HEK293T (cell line): ENCODE measurements around the gene MR1.

Experiments used
- CTCF ChIA-PET: fragments of 350-600 bp; formaldehyde crosslinking; extraction: SDS; loops from one replicate; lab custom pipeline; 2021; ENCODE audit warnings: antibody characterized with exemption, inconsistent platforms; lab: Yijun Ruan, JAX
- POLR2A ChIA-PET: fragments of 350-600 bp; formaldehyde crosslinking; extraction: SDS; loops from one replicate; lab custom pipeline; 2020; ENCODE audit warnings: antibody characterized with exemption, inconsistent platforms; lab: Yijun Ruan, JAX
- DNase-seq: peaks from one replicate; pipeline ENCODE4 v3.0.0; 2012; ENCODE audit warnings: mixed read lengths; ENCODE audit errors: extremely low spot score
- ARNT ChIP-seq: fragments of 450-650 bp; IDR thresholded peaks from 2 replicates; pipeline ENCODE4 v1.6.1; 2017; ENCODE audit warnings: mild to moderate bottlenecking
- BHLHE40 ChIP-seq: fragments of 450-650 bp; IDR thresholded peaks from 2 replicates; pipeline ENCODE4 v1.6.1; 2016; ENCODE audit warnings: mild to moderate bottlenecking, moderate library complexity, borderline replicate concordance
- CTBP1 ChIP-seq: fragments of 450-650 bp; IDR thresholded peaks from 2 replicates; pipeline ENCODE4 v1.6.1; 2016; ENCODE audit warnings: borderline replicate concordance
- ELF4 ChIP-seq: fragments of 450-650 bp; IDR thresholded peaks from 2 replicates; pipeline ENCODE4 v1.6.1; 2017; ENCODE audit warnings: antibody characterized with exemption
- FOXA1 ChIP-seq: fragments of 450-650 bp; IDR thresholded peaks from 2 replicates; pipeline ENCODE4 v1.6.1; 2016; ENCODE audit warnings: mild to moderate bottlenecking
- FOXK2 ChIP-seq: fragments of 450-650 bp; IDR thresholded peaks from 2 replicates; pipeline ENCODE4 v1.6.1; 2016; ENCODE audit warnings: mild to moderate bottlenecking
- FOXM1 ChIP-seq: fragments of 450-650 bp; IDR thresholded peaks from 2 replicates; pipeline ENCODE4 v1.6.1; 2017; ENCODE audit warnings: mild to moderate bottlenecking, borderline replicate concordance
- HDGF ChIP-seq: fragments of 450-650 bp; IDR thresholded peaks from 2 replicates; pipeline ENCODE4 v1.6.1; 2017; ENCODE audit warnings: antibody characterized with exemption, borderline replicate concordance
- L3MBTL2 ChIP-seq: fragments of 450-650 bp; conservative IDR thresholded peaks from 2 replicates; pipeline ENCODE4 v1.6.1; 2016; ENCODE audit warnings: mild to moderate bottlenecking
- LEF1 ChIP-seq: fragments of 450-650 bp; IDR thresholded peaks from 2 replicates; pipeline ENCODE4 v1.6.1; 2017; ENCODE audit warnings: mild to moderate bottlenecking, borderline replicate concordance
- NFRKB ChIP-seq: fragments of 450-650 bp; IDR thresholded peaks from 2 replicates; pipeline ENCODE4 v1.6.1; 2016; ENCODE audit warnings: mild to moderate bottlenecking, moderate library complexity
- SP1 ChIP-seq: fragments of 450-650 bp; IDR thresholded peaks from 2 replicates; pipeline ENCODE4 v1.6.1; 2017
- SUZ12 ChIP-seq: fragments of 450-650 bp; IDR thresholded peaks from 2 replicates; pipeline ENCODE4 v1.6.1; 2016; ENCODE audit warnings: mild to moderate bottlenecking
- TARDBP ChIP-seq: fragments of 450-650 bp; IDR thresholded peaks from 2 replicates; pipeline ENCODE4 v1.6.1; 2016
- ZNF384 ChIP-seq: fragments of 450-650 bp; IDR thresholded peaks from 2 replicates; pipeline ENCODE4 v1.6.1; 2016
- TF ChIP-seq, protein P1 (sequence below): fragments of 450-650 bp; IDR thresholded peaks from 2 replicates; pipeline ENCODE4 v1.6.1; 2016

Gene MR1

GRCh38 chr1:181095763-181096184 is 62.0 kb downstream of the MR1 start:
- TF ChIP-seq SUZ12 = no peak
- no peak for TF ChIP-seq HDGF
- no peak for TF ChIP-seq SP1
- TF ChIP-seq ELF4 = no peak
- CTCF ChIA-PET = interaction anchor here (0.5 kb wide), 1 partner anchor 784 kb away, joined by 5 read pairs; no protein-coding TSS in a partner anchor
- POLR2A ChIA-PET = interaction anchor here (2.4 kb wide), 1 partner anchor 9 kb away, joined by 13 read pairs; no protein-coding TSS in a partner anchor
- DNase-seq = no peak

DNA sequence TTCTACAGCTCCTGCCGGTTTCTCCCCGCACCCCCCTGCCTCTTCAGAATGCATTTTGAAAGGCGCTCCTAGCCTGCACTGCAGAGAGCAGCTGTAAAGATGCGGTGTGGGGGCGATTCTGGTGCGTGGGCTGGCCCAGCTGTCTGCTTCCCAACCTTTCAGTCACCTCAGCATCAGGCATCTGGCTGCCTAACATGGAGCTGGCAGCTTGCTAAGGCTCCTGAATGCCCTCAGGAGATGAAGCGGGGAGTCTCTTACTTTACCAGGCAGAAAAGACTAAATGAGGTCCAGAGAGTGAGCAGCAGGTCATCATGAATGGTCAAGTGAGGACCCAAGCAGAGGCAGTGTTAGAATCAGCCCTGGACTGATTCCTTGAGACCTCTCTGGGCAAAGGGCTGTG is 63.5 kb downstream of the MR1 start:
- POLR2A ChIA-PET = interaction anchor here (0.7 to 2.4 kb wide), 4 partner anchors 8 to 56 kb away, joined by 3 to 13 read pairs (median 3); no protein-coding TSS in a partner anchor
- TF ChIP-seq TARDBP = no peak
- no peak for DNase-seq
- CTCF ChIA-PET = interaction anchor here (1.0 kb wide), 2 partner anchors 39 to 45 kb away, joined by 4 read pairs; no protein-coding TSS in a partner anchor

DNA sequence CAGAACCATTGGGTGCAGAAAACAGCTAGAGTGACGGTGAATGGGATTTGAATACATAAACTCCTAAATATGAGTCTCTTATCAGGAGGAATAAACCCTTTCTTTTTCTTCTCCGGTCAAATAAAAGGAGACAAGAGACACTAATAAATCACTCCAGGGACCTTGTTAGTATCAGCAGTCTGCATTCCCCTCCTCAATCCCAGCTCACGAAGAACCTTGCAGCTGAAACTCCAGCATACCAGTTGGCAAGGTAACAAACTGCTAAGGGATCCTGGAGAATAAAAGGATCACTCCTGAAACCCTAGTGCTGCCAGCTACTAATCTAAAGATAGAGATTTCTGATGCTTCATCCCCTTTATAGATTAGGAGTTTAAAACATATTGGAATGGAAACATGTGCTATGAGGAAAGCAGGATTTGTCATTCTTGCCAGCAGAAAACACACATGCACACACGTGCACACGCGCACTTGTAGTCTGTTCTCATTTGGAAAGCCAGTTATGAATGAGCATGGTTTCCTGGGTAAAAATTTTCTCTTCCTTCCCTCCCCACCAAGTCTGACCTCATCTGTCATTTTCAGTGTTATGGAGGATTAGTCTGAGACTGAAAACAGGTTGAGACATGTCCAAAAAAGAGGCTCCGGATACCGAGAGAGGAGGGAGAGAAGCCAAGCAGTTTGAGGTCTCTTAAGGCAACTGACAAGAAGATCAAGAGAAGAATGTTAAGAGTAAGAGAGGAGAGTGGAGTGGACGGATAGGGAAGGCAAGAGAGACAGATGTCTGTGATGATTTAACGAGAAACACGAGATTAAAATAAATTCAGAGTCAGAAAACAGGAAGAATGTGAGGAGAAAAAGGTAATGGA is 65.6 kb downstream of the MR1 start:
- DNase-seq = peak; percentile 42
- ChIA-PET POLR2A (interaction anchor here (1.2 to 4.7 kb wide), 4 partner anchors 9 to 77 kb away, joined by 3 to 33 read pairs (median 7); partner anchors contain the start of genes IER5 and STX6), CTCF (interaction anchor here (1.0 to 1.3 kb wide), 2 partner anchors 15 to 43 kb away, joined by 3 to 4 read pairs; no protein-coding TSS in a partner anchor)
- TF ChIP-seq, protein P1, sequence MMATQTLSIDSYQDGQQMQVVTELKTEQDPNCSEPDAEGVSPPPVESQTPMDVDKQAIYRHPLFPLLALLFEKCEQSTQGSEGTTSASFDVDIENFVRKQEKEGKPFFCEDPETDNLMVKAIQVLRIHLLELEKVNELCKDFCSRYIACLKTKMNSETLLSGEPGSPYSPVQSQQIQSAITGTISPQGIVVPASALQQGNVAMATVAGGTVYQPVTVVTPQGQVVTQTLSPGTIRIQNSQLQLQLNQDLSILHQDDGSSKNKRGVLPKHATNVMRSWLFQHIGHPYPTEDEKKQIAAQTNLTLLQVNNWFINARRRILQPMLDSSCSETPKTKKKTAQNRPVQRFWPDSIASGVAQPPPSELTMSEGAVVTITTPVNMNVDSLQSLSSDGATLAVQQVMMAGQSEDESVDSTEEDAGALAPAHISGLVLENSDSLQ = peak; percentile 77
- TF ChIP-seq FOXK2 (no peak), ARNT (no peak)

DNA sequence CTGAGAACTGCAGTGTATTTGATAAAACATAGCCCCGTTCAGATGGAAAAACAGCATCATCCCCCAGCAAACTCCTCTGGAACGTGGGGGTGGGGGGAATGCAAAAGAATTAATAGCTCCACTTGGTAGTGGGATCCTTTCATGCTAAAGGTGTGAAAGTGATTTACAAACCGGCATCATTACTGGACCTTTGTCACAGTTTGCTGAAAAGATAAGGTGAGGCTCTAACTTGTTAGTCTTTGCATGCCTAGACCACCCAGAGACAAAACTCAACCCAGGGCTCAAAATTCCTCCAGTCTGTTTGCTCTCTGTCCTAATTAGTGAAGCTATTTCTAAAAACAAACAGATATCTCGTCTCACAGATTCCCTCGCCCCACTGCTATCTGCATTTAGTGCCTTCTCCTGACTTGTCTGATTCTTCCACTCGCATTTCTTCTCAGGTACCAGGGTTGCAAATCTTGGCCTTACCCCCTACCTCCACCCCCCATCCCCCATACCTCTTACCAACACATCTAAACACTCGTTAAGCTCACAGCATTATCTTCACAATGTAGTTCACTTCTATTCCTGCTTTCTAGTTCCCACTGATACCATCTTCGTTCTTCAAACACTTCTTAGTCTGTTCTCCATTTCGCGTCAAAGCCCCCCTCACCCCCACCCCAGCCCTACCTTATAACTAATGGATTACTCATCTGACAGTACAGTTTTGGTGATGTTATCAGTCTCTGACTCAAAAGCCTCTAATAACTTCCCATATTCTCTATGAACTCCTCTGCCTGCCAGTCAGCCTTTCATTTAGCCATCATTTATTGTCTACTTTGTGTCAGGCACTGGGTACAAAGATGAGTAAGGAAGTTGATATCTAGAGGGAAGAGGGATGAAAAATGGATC is 66.5 kb downstream of the MR1 start:
- ChIA-PET CTCF (no interaction called here), POLR2A (interaction anchor here (0.8 to 4.7 kb wide), 5 partner anchors 10 to 43 kb away, joined by 3 to 33 read pairs (median 6); partner anchors contain the start of gene IER5)
- DNase-seq = no peak

GRCh38 chr1:181100934-181101333 is 67.2 kb downstream of the MR1 start:
- no peak for DNase-seq
- ChIA-PET CTCF (no interaction called here), POLR2A (interaction anchor here (1.3 to 4.7 kb wide), 4 partner anchors 11 to 40 kb away, joined by 3 to 33 read pairs (median 5); partner anchors contain the start of gene IER5)
- TF ChIP-seq, protein P1 = no peak
- no peak for TF ChIP-seq FOXK2
- no peak for TF ChIP-seq NFRKB
- TF ChIP-seq HDGF = no peak
- TF ChIP-seq ELF4 = no peak
- no peak for TF ChIP-seq SP1
- no peak for TF ChIP-seq SUZ12
- no peak for TF ChIP-seq FOXA1
- no peak for TF ChIP-seq ARNT
- TF ChIP-seq FOXM1 = no peak
- TF ChIP-seq ZNF384 = no peak
- no peak for TF ChIP-seq CTBP1
- TF ChIP-seq TARDBP = no peak
- no peak for TF ChIP-seq BHLHE40
- no peak for TF ChIP-seq LEF1
- no peak for TF ChIP-seq L3MBTL2

More for the DNA sequence above, 66.5 kb downstream of the MR1 start:
- TF ChIP-seq, protein P1 = 0 out of 2 replicates have a peak, but pooled peaks have one; percentile 43
- TF ChIP-seq ELF4 = no peak

DNA sequence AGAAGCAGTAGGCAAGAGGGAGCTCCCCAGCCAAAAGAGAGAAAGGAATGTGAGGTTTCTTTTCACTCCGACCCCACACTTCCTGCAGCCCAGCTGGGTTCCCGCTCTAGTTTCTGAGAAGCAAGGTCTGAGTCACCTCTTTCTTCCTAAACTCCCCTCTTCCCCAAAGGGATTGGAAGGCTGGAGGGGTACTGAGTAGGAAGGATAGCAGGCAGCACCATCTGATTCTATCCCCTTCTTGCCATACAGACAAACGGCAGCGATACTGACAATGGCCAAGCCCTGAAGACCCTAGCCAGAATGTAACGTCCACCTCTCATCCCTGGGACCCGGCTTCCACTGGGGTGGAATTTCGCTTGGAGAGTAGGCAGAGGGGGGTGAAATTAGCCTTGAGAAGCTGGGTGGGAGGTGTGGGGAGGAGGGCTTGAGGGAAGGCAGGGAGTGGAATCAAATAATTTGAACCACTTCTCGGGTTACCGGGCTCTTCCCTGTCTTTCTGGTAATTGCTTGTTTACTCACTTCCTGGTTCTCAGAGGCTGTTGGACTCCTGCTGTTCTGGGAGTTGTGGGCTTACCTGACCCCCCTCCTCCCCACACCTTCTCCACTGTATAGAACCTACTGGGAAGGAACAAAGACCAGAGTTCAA is 67.9 kb downstream of the MR1 start:
- TF ChIP-seq CTBP1 = no peak
- TF ChIP-seq HDGF = no peak
- TF ChIP-seq, protein P1 = no peak
- TF ChIP-seq SUZ12 = no peak
- no peak for TF ChIP-seq LEF1
- TF ChIP-seq ZNF384 = no peak
- no peak for TF ChIP-seq FOXK2
- TF ChIP-seq TARDBP = no peak
- no peak for TF ChIP-seq SP1
- no peak for TF ChIP-seq NFRKB
- no peak for TF ChIP-seq FOXM1
- TF ChIP-seq FOXA1 = no peak
- TF ChIP-seq BHLHE40 = no peak
- TF ChIP-seq ARNT = no peak
- no peak for DNase-seq
- ChIA-PET POLR2A (interaction anchor here (1.3 to 4.7 kb wide), 4 partner anchors 11 to 39 kb away, joined by 3 to 33 read pairs (median 5); partner anchors contain the start of gene IER5), CTCF (no interaction called here)
